IMR-90 (cell line): ENCODE results near the gene CDC14A.

Experiments
- BHLHE40 ChIP-seq: fragments of 150-350 bp; IDR thresholded peaks from 2 replicates; pipeline ENCODE4 v1.6.1; 2016; ENCODE audit warnings: mild to moderate bottlenecking, low read depth, low read length
- CEBPB ChIP-seq: IDR thresholded peaks from 2 replicates; pipeline ENCODE4 v1.6.1; 2012; ENCODE audit warnings: low read depth, low read length, improper control_type of control experiment
- CHD1 ChIP-seq: IDR thresholded peaks from 2 replicates; pipeline ENCODE4 v1.6.1; 2012; ENCODE audit warnings: low read depth, low read length, improper control_type of control experiment
- MAFK ChIP-seq: IDR thresholded peaks from 2 replicates; pipeline ENCODE4 v1.6.1; 2012; ENCODE audit warnings: low read depth, low read length, improper control_type of control experiment
- MXI1 ChIP-seq: IDR thresholded peaks from 2 replicates; pipeline ENCODE4 v1.6.1; 2012; ENCODE audit warnings: low read depth, mild to moderate bottlenecking, low read length, moderate library complexity, borderline replicate concordance
- POLR2A ChIP-seq: IDR thresholded peaks from 2 replicates; pipeline ENCODE4 v1.6.1; 2012; ENCODE audit warnings: mild to moderate bottlenecking, low read depth, low read length
- RAD21 ChIP-seq: IDR thresholded peaks from 2 replicates; pipeline ENCODE4 v1.6.1; 2012; ENCODE audit warnings: low read length, improper control_type of control experiment
- RFX5 ChIP-seq: IDR thresholded peaks from 2 replicates; pipeline ENCODE4 v1.8.0; 2012; ENCODE audit warnings: low read depth, mild to moderate bottlenecking, low read length, moderate library complexity
- SMC3 ChIP-seq: fragments of 150-350 bp; IDR thresholded peaks from 2 replicates; pipeline ENCODE4 v1.6.1; 2016; ENCODE audit warnings: low read depth, mild to moderate bottlenecking, antibody characterized with exemption, low read length, moderate library complexity
- TF ChIP-seq, protein P1 (sequence below): conservative IDR thresholded peaks from 2 replicates; pipeline ENCODE4 v1.5.1; 2012; ENCODE audit warnings: mild to moderate bottlenecking, low read depth, low read length, improper control_type of control experiment
- TF ChIP-seq, protein P2 (sequence below): fragments of 150-350 bp; IDR thresholded peaks from 2 replicates; pipeline ENCODE4 v1.6.1; 2016; ENCODE audit warnings: low read depth, mild to moderate bottlenecking, low read length, moderate library complexity, borderline replicate concordance
- TF ChIP-seq, protein P3 (sequence below): fragments of 150-350 bp; IDR thresholded peaks from 2 replicates; pipeline ENCODE4 v1.6.1; 2017; ENCODE audit warnings: mild to moderate bottlenecking, antibody characterized with exemption, low read length, low read depth

DNA sequence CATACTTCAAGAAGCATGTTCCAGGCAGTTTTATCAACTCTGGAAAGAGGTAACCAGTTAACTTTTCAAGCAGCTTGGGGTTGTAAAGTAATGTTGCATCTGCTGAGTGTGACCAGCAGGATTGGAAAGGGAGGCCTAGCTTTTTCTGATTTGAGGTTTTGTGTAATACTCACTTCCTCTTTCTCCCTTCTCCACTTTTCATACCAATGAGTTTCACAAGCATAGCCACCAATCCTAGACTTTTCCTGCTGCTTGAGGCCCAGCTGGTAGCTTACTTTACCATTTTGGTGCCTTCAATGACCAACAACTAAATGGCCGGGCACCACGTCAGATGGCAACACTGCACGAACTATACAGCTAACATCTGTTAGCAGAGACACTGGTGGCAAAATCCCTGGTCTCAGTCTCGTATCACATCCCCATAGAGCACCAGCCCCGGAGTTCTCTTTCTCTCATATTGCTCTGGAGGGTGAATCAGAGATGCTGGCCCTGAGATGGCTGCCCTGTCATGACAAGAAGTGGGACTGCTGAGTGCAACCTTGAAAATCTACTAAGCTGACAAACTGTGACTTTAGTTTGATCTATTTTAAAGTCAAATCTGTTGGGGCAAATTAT is 170.8 kb downstream of the CDC14A start:
- TF ChIP-seq, protein P1, sequence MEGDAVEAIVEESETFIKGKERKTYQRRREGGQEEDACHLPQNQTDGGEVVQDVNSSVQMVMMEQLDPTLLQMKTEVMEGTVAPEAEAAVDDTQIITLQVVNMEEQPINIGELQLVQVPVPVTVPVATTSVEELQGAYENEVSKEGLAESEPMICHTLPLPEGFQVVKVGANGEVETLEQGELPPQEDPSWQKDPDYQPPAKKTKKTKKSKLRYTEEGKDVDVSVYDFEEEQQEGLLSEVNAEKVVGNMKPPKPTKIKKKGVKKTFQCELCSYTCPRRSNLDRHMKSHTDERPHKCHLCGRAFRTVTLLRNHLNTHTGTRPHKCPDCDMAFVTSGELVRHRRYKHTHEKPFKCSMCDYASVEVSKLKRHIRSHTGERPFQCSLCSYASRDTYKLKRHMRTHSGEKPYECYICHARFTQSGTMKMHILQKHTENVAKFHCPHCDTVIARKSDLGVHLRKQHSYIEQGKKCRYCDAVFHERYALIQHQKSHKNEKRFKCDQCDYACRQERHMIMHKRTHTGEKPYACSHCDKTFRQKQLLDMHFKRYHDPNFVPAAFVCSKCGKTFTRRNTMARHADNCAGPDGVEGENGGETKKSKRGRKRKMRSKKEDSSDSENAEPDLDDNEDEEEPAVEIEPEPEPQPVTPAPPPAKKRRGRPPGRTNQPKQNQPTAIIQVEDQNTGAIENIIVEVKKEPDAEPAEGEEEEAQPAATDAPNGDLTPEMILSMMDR: no peak
- TF ChIP-seq SMC3: no peak
- no peak for TF ChIP-seq RFX5
- TF ChIP-seq RAD21: no peak
- no peak for TF ChIP-seq MXI1
- TF ChIP-seq POLR2A: no peak
- no peak for TF ChIP-seq BHLHE40
- TF ChIP-seq CHD1: no peak
- no peak for TF ChIP-seq CEBPB
- no peak for TF ChIP-seq MAFK
- TF ChIP-seq, protein P2, sequence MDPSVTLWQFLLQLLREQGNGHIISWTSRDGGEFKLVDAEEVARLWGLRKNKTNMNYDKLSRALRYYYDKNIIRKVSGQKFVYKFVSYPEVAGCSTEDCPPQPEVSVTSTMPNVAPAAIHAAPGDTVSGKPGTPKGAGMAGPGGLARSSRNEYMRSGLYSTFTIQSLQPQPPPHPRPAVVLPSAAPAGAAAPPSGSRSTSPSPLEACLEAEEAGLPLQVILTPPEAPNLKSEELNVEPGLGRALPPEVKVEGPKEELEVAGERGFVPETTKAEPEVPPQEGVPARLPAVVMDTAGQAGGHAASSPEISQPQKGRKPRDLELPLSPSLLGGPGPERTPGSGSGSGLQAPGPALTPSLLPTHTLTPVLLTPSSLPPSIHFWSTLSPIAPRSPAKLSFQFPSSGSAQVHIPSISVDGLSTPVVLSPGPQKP: no peak
- TF ChIP-seq, protein P3, sequence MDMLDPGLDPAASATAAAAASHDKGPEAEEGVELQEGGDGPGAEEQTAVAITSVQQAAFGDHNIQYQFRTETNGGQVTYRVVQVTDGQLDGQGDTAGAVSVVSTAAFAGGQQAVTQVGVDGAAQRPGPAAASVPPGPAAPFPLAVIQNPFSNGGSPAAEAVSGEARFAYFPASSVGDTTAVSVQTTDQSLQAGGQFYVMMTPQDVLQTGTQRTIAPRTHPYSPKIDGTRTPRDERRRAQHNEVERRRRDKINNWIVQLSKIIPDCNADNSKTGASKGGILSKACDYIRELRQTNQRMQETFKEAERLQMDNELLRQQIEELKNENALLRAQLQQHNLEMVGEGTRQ: no peak
